Tibial nerve (tissue), 4 donors: ENCODE measurements around the gene SPINT3.

Source experiments
- EP300 ChIP-seq, 2 donors: sonication (generic); formaldehyde crosslinking; IDR thresholded peaks; one replicate each; pipeline ENCODE4 v1.6.1; 2017; ENCODE audit warnings: antibody characterized with exemption in 2 of 2, mild to moderate bottlenecking in 1 of 2
- POLR2A ChIP-seq, 2 donors: fragments of 450-650 bp; IDR thresholded peaks; one replicate each; pipeline ENCODE4 v1.6.1; 2017; ENCODE audit warnings: antibody characterized with exemption in 2 of 2, mild to moderate bottlenecking in 2 of 2, moderate library complexity in 2 of 2
- TF ChIP-seq, protein P1 (sequence below), 5 experiments: fragments of 200-600 bp in 3 of 5; fragments of 450-650 bp in 2 of 5; sonication (generic) in 3 of 5; IDR thresholded peaks; one replicate each; pipeline ENCODE4 v1.5.1; 2016 to 2019; ENCODE audit warnings: antibody characterized with exemption in 5 of 5, mild to moderate bottlenecking in 3 of 5, moderate library complexity in 2 of 5

DNA sequence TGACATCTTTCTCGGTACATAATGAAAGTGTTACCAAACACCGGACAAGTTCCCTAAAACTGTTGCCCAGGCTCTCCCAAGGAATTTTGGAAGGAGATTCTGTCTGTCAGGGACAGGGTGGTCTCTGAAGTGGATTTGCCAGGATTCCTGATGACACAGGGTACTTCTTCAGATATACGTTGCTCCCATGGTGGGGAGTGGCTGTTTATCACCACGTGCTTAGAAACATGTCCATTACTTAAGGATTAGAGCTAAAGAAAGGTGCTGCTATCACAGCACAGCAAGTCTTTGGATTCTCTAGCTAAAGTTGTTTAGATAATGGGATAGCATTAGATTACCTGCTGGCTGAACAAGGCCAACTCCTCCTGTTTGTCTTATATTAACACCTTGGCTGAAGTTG lies 6.3 kb downstream of the SPINT3 start:
- TF ChIP-seq, protein P1, sequence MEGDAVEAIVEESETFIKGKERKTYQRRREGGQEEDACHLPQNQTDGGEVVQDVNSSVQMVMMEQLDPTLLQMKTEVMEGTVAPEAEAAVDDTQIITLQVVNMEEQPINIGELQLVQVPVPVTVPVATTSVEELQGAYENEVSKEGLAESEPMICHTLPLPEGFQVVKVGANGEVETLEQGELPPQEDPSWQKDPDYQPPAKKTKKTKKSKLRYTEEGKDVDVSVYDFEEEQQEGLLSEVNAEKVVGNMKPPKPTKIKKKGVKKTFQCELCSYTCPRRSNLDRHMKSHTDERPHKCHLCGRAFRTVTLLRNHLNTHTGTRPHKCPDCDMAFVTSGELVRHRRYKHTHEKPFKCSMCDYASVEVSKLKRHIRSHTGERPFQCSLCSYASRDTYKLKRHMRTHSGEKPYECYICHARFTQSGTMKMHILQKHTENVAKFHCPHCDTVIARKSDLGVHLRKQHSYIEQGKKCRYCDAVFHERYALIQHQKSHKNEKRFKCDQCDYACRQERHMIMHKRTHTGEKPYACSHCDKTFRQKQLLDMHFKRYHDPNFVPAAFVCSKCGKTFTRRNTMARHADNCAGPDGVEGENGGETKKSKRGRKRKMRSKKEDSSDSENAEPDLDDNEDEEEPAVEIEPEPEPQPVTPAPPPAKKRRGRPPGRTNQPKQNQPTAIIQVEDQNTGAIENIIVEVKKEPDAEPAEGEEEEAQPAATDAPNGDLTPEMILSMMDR (IDR thresholded peaks at IDR 0.05), result no peak
- no peak for TF ChIP-seq POLR2A (IDR thresholded peaks at IDR 0.05)
- TF ChIP-seq EP300 (IDR thresholded peaks at IDR 0.05), result no peak
